Endothelial cell of umbilical vein (primary cell): ENCODE data around the gene SHISA9. TPM values are rescaled to one million over a fixed set of nuclear protein-coding genes. Genes with fewer than 3 reads are reported as not detected.
A peak's percentile ranks its signal among the peaks of the same experiment; 100 is the strongest.

Experiments
- BruUV-seq: library from RNA; stranded (reverse); fragments of 400-500 nt; replicated peaks from 2 replicates; lab custom pipeline; 2021; lab: Mats Ljungman, UMichigan
- CTCF ChIA-PET: fragments of 300-600, 350-600 bp; sonication (Branson Sonifier 250); formaldehyde crosslinking; loops from one replicate; lab custom pipeline; 2021; ENCODE audit warnings: antibody characterized with exemption, inconsistent platforms; lab: Charles Lee
- POLR2A ChIA-PET: fragments of 300-600, 350-600 bp; sonication (Branson Sonifier 250); formaldehyde crosslinking; loops from one replicate; lab custom pipeline; 2021; ENCODE audit warnings: antibody characterized with exemption, inconsistent platforms; lab: Charles Lee
- DNase-seq: peaks from one replicate; pipeline ENCODE4 v3.0.0-alpha.2; 2011; ENCODE audit warnings: low read depth, low spot score
- FAIRE-seq: peaks from 2 replicates; lab custom pipeline; 2011; peaks lifted over from hg19 to GRCh38; lab: Jason Lieb, UNC
- H2AFZ ChIP-seq: 2 replicates; pipeline ENCODE4 v1.6.0; 2012; ENCODE audit warnings: low read depth, low read length, control low read depth, inconsistent platforms
- H3K27ac ChIP-seq: 2 replicates; pipeline ENCODE4 v1.5.1; 2011; ENCODE audit warnings: low read depth, mild to moderate bottlenecking, control low read depth, low read length, moderate library complexity; ENCODE audit not compliant: insufficient read depth
- H3K27me3 ChIP-seq, 2 experiments: 2 replicates each; pipeline versions ENCODE4 v1.6.0 to v1.6.1; 2011; ENCODE audit warnings: low read length in 2 of 2, mixed read lengths in 1 of 2; ENCODE audit not compliant: control insufficient read depth in 2 of 2, insufficient read depth in 2 of 2
- H3K36me3 ChIP-seq, 2 experiments: 2 replicates in 1 of 2; 3 replicates in 1 of 2; pipeline ENCODE4 v1.5.1; 2011; ENCODE audit warnings: low read length in 2 of 2, mild to moderate bottlenecking in 1 of 2, moderate library complexity in 1 of 2; ENCODE audit not compliant: control insufficient read depth in 2 of 2, insufficient read depth in 2 of 2; ENCODE audit errors: extremely low read depth in 1 of 2
- H3K4me1 ChIP-seq: 3 replicates; pipeline ENCODE4 v1.5.1; 2011; ENCODE audit warnings: mild to moderate bottlenecking, low read length; ENCODE audit not compliant: control insufficient read depth, insufficient read depth; ENCODE audit errors: extremely low read depth
- H3K4me2 ChIP-seq: 2 replicates; pipeline ENCODE4 v1.6.1; 2011; ENCODE audit warnings: low read length, control low read depth, mixed read lengths; ENCODE audit not compliant: insufficient read depth
- H3K4me3 ChIP-seq, 3 experiments: fragments of 200-600 bp in 1 of 3; sonication (generic), shearing (Covaris generic) in 1 of 3; replicated peaks in 1 of 3; 2 replicates each; pipeline ENCODE4 v1.5.1; 2011 to 2016; ENCODE audit warnings: control low read depth in 3 of 3, low read length in 3 of 3, mild to moderate bottlenecking in 2 of 3, inconsistent platforms in 1 of 3, low read depth in 1 of 3, moderate library complexity in 1 of 3; ENCODE audit not compliant: insufficient read depth in 1 of 3
- H3K79me2 ChIP-seq: 2 replicates; pipeline ENCODE4 v1.6.0; 2012; ENCODE audit warnings: low read length, inconsistent platforms; ENCODE audit not compliant: control insufficient read depth, insufficient read depth
- H3K9ac ChIP-seq: replicated peaks from 2 replicates; pipeline ENCODE3; 2011; ENCODE audit warnings: low read length, control low read depth; ENCODE audit not compliant: insufficient read depth; ENCODE audit errors: extremely low read depth
- H3K9me1 ChIP-seq: replicated peaks from 3 replicates; pipeline ENCODE4 v1.6.0; 2011; ENCODE audit warnings: mild to moderate bottlenecking, low read length; ENCODE audit not compliant: control insufficient read depth, insufficient read depth; ENCODE audit errors: extremely low read depth
- H3K9me3 ChIP-seq: replicated peaks from 2 replicates; pipeline ENCODE4 v1.5.1; 2012; ENCODE audit warnings: low read length, inconsistent platforms; ENCODE audit not compliant: control insufficient read depth, insufficient read depth
- H4K20me1 ChIP-seq: replicated peaks from 2 replicates; pipeline ENCODE3; 2011; ENCODE audit warnings: mild to moderate bottlenecking, low read length; ENCODE audit not compliant: control insufficient read depth, insufficient read depth; ENCODE audit errors: extremely low read depth
- EZH2 ChIP-seq: IDR thresholded peaks from 2 replicates; pipeline ENCODE4 v1.6.1; 2012; ENCODE audit warnings: borderline replicate concordance, low read depth, mild to moderate bottlenecking, moderate library complexity, low read length, inconsistent platforms; ENCODE audit not compliant: severe bottlenecking
- FOS ChIP-seq: IDR thresholded peaks from 2 replicates; pipeline ENCODE4 v1.6.1; 2011; ENCODE audit warnings: mild to moderate bottlenecking, low read length, moderate library complexity, borderline replicate concordance; ENCODE audit not compliant: insufficient read depth
- JUN ChIP-seq: IDR thresholded peaks from 2 replicates; pipeline ENCODE4 v1.6.1; 2011; ENCODE audit warnings: borderline replicate concordance, low read depth; ENCODE audit not compliant: insufficient read length, insufficient read depth
- POLR2AphosphoS5 ChIP-seq: IDR thresholded peaks from 2 replicates; pipeline ENCODE4 v1.6.1; 2012; ENCODE audit warnings: low read depth, mild to moderate bottlenecking, control low read depth, low read length, moderate library complexity; ENCODE audit not compliant: insufficient read depth
- dilution Hi-C: fragments of 300-500 bp; cut with MboI; formaldehyde crosslinking; loops from one replicate; pipeline ENCODE4 v1.15.0; 2019; ENCODE audit warnings: low sequenced_read_pairs; ENCODE audit not compliant: extremely low pct_ligation_motif_present
- intact Hi-C: fragments of 100-400 bp; cut with micrococcal nuclease; formaldehyde crosslinking; loops from one replicate; pipeline ENCODE4 v1.10.0; 2022
- polyA plus RNA-seq, 4 experiments: library from polyadenylated mRNA; depleted of rRNA in 3 of 4; stranded (reverse) in 3 of 4; unstranded in 1 of 4; fragments of >200 nt; gene quantifications; 2 replicates each; pipeline versions ENCODE4 v1.2.1 to v1.2.3, GENCODE V29; 2011 to 2012; ENCODE audit warnings: missing spikeins in 1 of 4
- total RNA-seq: library from RNA; stranded (reverse); gene quantifications from 2 replicates; pipeline ENCODE4 v1.2.3, GENCODE V29; 2021
- TF ChIP-seq, protein P1 (sequence below), 2 donors: IDR thresholded peaks; 1 replicate in 1 of 2; 2 replicates in 1 of 2; pipeline ENCODE4 v1.5.1; 2011; ENCODE audit warnings: low read length in 2 of 2, mild to moderate bottlenecking in 2 of 2, moderate library complexity in 2 of 2, control low read depth in 1 of 2, inconsistent platforms in 1 of 2, low read depth in 1 of 2; ENCODE audit not compliant: insufficient read depth in 1 of 2; ENCODE audit errors: extremely low read depth in 1 of 2

SHISA9 gene
- total and polyA plus RNA-seq, 2 donors (not counting 3 experiments of a cell fraction or from before 2014, with no cell fraction given): not detected

GRCh38 chr16:12900599-12901203 lies 697 bp upstream of the SHISA9 start:
- peaks cover 45 to 52% of the 10 kb centered on the region in 2 experiments for H3K27me3 ChIP-seq
- H3K9me3 ChIP-seq: no peaks in the 10 kb centered on the region
- no peaks in the 10 kb centered on the region for H3K79me2 ChIP-seq
- no peaks in the 10 kb centered on the region for H3K36me3 ChIP-seq
- POLR2A ChIA-PET: no interaction called here
- intact Hi-C loops: no loop called here
- TF ChIP-seq FOS (no peak), JUN (no peak), EZH2 (peak; percentile 57), POLR2AphosphoS5 (no peak)
- TF ChIP-seq, protein P1, sequence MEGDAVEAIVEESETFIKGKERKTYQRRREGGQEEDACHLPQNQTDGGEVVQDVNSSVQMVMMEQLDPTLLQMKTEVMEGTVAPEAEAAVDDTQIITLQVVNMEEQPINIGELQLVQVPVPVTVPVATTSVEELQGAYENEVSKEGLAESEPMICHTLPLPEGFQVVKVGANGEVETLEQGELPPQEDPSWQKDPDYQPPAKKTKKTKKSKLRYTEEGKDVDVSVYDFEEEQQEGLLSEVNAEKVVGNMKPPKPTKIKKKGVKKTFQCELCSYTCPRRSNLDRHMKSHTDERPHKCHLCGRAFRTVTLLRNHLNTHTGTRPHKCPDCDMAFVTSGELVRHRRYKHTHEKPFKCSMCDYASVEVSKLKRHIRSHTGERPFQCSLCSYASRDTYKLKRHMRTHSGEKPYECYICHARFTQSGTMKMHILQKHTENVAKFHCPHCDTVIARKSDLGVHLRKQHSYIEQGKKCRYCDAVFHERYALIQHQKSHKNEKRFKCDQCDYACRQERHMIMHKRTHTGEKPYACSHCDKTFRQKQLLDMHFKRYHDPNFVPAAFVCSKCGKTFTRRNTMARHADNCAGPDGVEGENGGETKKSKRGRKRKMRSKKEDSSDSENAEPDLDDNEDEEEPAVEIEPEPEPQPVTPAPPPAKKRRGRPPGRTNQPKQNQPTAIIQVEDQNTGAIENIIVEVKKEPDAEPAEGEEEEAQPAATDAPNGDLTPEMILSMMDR (IDR thresholded peaks at IDR 0.05; ENCODE audit: extremely low read depth in 1 of 2, insufficient read depth in 1 of 2, low read depth in 1 of 2, low read length in 2 of 2): no peak
- H3K27ac ChIP-seq: no peak overlapping the region
- no peaks in the 10 kb centered on the region for H4K20me1 ChIP-seq
- BruUV-seq: no TSS peak
- H3K4me2 ChIP-seq: no peak overlapping the region
- H3K9me1 ChIP-seq: no peaks in the 10 kb centered on the region
- H3K4me3 ChIP-seq: no peak overlapping the region
- FAIRE-seq (no peak), DNase-seq (no peak)
- CTCF ChIA-PET: no interaction called here
- H3K4me1 ChIP-seq: no peaks in the 10 kb centered on the region
- no peak overlapping the region for H2AFZ ChIP-seq
- dilution Hi-C loops: no loop called here
- no peak overlapping the region for H3K9ac ChIP-seq
